H7 (cell line): ENCODE measurements around the gene TPRX1. TPM values are rescaled to one million over a fixed set of nuclear protein-coding genes. Genes with fewer than 3 reads are reported as not detected.
A peak's percentile ranks its signal among the peaks of the same experiment; 100 is the strongest.
"Not testable (repeated sequence)": the region's sequence is repeated elsewhere in the genome, so short reads cannot be mapped to it uniquely, and the experiment has no call there.

Source experiments
- DNase-seq: peaks from one replicate; pipeline ENCODE4 v3.0.0; 2012
- H3K27me3 ChIP-seq: 2 replicates; pipeline ENCODE4 v1.6.0; 2011; ENCODE audit warnings: mild to moderate bottlenecking, low read length; ENCODE audit not compliant: control insufficient read depth, insufficient read depth
- H3K36me3 ChIP-seq: replicated peaks from 2 replicates; pipeline ENCODE4 v1.5.1; 2011; ENCODE audit warnings: low read length; ENCODE audit not compliant: control insufficient read depth, insufficient read depth
- H3K4me3 ChIP-seq: 2 replicates; pipeline ENCODE4 v1.5.1; 2011; ENCODE audit warnings: low read depth, mild to moderate bottlenecking, control low read depth, low read length, moderate library complexity; ENCODE audit not compliant: insufficient read depth
- total RNA-seq: library from RNA; depleted of rRNA; stranded (reverse); fragments of >200 nt; shearing (Covaris generic); gene quantifications from 2 replicates; pipeline ENCODE4 v1.2.3, GENCODE V29; 2014

The TPRX1 gene
- total RNA-seq, 1 experiment from 2014 or later, result not detected

- not testable (repeated sequence) for H3K36me3 ChIP-seq, H3K27me3 ChIP-seq, DNase-seq, H3K4me3 ChIP-seq
Observed at GRCh38 chr19:47789811-47790210, 14.5 kb downstream of the TPRX1 start.

DNA sequence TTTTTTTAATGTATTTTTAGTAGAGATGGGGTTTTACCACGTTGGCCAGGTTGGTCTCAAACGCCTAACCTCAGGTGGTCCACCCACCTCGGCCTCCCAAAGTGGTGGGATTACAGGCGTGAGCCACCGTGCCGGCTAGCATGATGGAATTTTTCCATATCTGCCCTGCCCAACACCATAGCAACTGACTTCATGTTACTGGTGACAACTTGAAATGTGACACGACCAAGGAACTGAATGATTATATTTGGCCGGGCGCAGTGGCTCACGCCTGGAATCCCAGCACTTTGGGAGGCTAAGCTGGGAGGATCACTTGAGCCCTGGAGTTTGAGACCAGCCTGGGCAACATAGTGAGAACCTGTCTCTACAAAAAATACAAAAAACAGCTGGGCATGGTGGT lies 17.0 kb downstream of the TPRX1 start:
- DNase-seq, H3K4me3 ChIP-seq, H3K27me3 ChIP-seq: not testable (repeated sequence)
- H3K36me3 ChIP-seq, result peaks cover 12% of the 10 kb centered on the region

DNA sequence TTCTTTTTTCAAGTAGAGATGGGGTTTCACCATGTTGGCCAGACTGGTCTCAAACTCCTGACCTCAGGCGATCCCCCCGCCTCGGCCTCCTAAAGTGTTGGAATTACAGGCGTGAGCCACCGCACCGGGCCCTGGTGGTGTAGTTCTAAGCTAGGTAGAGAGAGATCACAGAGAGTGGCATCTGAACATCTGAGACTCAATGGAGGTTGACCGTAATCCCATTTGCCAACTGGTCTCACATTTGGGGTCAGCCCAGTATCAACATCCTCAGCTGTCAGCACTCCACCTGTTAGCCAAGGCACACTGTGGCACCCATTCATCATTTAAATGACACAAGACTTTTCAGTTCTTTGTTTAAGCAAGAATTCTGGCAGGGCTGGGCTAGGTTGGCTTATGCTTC lies 17.8 kb downstream of the TPRX1 start:
- H3K4me3 ChIP-seq, result no peak overlapping the region
- no peaks in the 10 kb centered on the region for H3K27me3 ChIP-seq
- DNase-seq, result no peak
- H3K36me3 ChIP-seq, result peaks cover 19% of the 10 kb centered on the region

- Histone ChIP-seq H3K36me3 (peaks cover 30% of the 10 kb centered on the region), H3K27me3 (no peaks in the 10 kb centered on the region), H3K4me3 (no peak overlapping the region)
- DNase-seq, result no peak
Observed at GRCh38 chr19:47781590-47782262, 22.6 kb downstream of the TPRX1 start.

- Histone ChIP-seq H3K4me3 (peak overlapping the region; percentile 10; the same call in 1 of the 2 replicates), H3K27me3 (no peaks in the 10 kb centered on the region), H3K36me3 (peaks cover 26% of the 10 kb centered on the region)
- DNase-seq, result no peak
Observed at GRCh38 chr19:47780215-47780551, 24.2 kb downstream of the TPRX1 start.

DNA sequence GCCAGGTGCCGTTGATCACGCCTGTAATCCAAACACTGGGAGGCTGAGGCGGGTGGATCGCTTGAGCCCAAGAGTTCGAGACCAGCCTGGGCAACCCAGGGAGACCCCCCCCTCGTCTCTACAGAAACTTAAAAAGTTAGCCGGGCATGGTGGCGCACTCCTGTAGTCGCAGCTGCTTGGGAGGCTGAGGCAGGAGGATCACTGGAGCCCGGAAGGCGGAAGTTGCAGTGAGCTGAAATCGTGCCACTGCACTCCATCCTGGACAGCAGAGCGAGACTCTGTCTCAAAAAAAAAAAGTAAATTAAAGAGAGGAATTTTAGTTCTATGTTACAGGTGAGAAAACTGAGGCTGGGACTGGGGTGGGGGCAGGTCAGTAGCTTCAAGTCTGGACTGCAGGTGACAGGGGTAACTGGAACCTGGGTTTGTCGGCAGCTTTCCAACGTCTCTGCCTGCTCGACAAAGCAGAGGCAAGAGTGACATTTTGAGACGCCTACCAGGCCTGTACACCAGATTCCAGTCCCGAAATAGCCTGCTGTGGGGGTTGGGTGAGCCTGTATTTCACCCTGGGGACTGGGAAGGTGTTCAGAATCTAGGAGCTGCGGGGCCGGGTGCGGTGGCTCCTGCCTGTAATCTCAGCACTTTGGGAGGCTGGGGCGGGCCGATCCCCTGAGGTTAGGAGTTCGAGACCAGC lies 24.7 kb downstream of the TPRX1 start:
- no peaks in the 10 kb centered on the region for H3K27me3 ChIP-seq
- peaks cover 25% of the 10 kb centered on the region for H3K36me3 ChIP-seq
- H3K4me3 ChIP-seq, result peak overlapping the region; percentile 88
- no peak for DNase-seq

DNA sequence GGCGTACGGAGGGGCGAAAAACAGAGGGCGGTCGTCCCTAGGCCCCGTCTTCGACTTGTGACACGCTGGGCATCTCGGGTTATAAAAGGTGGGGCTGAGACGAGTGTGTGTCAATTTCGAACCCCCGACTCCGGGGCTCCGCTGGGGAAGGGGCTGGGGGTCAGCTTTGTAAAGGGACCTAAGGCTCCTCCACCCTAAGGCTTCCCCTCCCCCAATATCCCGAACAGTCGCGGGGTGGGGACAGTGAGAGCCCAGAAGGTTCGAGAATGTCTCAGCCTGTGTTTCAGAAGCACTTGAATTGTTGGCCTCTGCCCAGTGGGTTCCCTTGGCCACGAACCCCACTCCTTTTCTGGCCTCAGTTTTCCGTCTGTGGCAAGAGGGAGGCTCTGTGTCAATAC lies 25.4 kb downstream of the TPRX1 start:
- Histone ChIP-seq H3K27me3 (no peaks in the 10 kb centered on the region), H3K4me3 (peak overlapping the region; percentile 88), H3K36me3 (peaks cover 23% of the 10 kb centered on the region)
- DNase-seq, result peak; percentile 67

- peak; percentile 96 for DNase-seq
- peaks cover 21% of the 10 kb centered on the region for H3K36me3 ChIP-seq
- H3K4me3 ChIP-seq, result peak within 1 kb of the TSS; percentile 88
- H3K27me3 ChIP-seq, result no peaks in the 10 kb centered on the region
Observed at GRCh38 chr19:47778049-47778953, 26.1 kb downstream of the TPRX1 start, which contains the start of gene SELENOW. TSS of gene SELENOW (plus strand) at chr19:47778703. CDS start at chr19:47778786, 83 bp downstream.

DNA sequence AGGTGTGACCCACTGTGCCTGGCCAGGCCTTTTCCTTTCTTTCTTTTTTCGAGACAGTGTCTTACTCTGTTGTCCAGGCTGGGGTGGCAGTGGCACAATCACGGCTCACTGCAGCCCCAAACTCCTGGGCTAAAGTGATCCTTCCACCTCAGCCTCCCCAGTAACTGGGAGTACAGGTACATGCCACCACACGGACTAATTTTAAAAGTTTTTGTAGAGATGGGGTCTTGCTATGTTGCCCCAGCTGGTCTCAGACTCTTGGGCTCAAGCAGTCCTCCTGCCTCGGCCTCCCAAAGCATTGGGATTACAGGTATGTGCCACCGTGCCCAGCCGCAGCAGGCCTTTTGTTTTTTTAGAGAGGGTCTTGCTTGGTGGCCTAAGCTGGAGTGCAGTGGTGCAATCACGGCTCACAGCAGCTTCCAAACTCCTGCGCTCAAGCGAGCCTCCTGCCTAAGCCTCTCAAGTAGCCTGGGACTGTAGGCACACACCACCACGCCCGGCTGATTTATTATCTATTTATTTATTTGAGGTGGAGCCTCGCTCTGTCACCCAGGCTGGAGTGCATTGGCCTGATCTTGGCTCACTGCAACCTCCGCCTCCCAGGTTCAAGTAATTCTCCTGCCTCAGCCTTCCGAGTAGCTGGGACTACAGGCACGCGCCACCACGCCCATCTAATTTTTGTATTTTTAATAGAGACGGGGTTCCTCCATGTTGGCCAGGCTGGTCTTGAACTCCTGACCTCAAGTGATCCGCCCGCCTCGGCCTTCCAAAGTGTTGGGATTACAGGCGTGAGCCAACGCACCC lies 26.9 kb downstream of the TPRX1 start:
- H3K27me3 ChIP-seq, DNase-seq: not testable (repeated sequence)
- Histone ChIP-seq H3K36me3 (peaks cover 18% of the 10 kb centered on the region), H3K4me3 (peak overlapping the region; percentile 88)

- no peak overlapping the region for H3K4me3 ChIP-seq
- peaks cover 11% of the 10 kb centered on the region for H3K36me3 ChIP-seq
- DNase-seq, result peak; percentile 49
- H3K27me3 ChIP-seq, result no peaks in the 10 kb centered on the region
Observed at GRCh38 chr19:47776568-47776967, 27.8 kb downstream of the TPRX1 start.

DNA sequence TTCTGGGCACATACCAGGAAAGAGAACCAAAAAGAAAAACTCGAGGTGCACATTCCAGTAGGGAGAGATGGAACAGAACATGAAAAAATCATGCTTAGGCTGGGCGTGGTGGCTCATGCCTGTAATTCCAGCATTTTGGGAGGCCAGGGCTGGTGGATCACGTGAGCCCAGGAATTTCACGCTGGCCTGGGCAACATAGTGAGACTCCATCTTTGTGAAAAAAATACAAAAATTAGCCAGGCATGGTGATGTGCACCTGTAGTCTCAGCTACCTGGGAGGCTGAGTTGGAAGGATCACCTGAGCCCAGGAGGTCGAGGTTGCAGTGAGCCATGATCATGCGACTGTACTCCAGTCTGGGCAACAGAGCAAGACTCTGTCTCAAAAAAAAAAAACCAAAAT lies 33.1 kb downstream of the TPRX1 start:
- H3K4me3 ChIP-seq, H3K27me3 ChIP-seq, H3K36me3 ChIP-seq, DNase-seq: not testable (repeated sequence)

DNA sequence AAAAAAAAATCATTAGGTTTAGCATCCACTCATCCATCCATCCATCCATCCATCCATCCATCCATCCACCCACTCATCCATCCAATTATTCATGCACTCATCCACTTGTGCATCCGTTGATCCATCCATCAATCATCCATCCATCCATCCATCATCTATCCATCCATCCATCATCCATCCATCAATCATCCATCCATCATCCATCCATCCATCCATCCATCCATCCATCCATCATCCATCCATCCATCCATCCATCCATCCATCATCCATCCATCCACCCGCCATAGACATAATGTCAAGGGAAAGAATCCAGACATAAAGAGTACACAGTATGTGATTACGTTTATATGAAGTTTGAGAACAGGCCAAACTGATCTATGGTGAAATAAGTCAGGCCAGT lies 34.8 kb downstream of the TPRX1 start:
- no peak for DNase-seq
- H3K4me3 ChIP-seq, result no peak overlapping the region
- no peaks in the 10 kb centered on the region for H3K27me3 ChIP-seq
- H3K36me3 ChIP-seq, result no peaks in the 10 kb centered on the region

DNA sequence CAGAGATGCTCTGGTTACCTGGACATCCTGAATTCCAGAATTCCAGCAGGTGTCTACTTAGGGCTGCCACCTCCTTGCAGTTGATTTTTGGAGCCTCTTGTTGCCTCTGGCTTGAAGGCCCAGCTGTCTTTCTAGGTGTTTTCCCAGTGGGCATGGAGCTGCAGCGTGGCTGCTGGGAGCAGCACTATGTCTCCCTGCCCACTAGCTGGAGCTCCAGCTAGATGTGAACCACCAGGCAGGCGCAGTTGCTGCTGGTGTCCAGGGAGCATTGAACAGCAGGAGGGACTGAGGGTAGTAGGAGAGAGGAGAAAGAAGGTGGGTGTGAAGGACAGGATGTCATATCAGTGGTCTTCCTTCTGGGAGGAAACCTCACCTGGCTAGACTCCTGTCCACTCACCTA lies 35.7 kb downstream of the TPRX1 start:
- Histone ChIP-seq H3K36me3 (no peaks in the 10 kb centered on the region), H3K27me3 (no peaks in the 10 kb centered on the region), H3K4me3 (no peak overlapping the region)
- DNase-seq, result no peak

DNA sequence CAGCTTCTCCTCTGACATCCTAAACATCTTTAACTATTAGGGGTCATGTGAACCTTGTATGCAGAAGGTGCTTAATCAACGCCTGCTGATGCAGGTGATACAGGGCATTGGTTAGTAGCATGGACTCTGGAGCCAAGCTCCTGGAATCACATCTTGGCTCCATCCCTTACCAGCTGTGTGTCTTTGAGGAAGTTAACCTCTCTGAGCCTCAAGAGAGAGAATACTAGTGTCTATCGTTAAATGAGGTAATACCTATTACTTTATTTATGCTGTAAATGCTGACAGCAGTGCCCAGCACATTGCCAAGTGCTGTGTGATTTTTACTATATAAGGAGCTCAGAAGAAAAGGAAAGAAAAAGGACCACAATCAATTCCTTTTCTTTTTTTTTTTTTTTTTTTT lies 37.0 kb downstream of the TPRX1 start:
- no peaks in the 10 kb centered on the region for H3K36me3 ChIP-seq
- H3K27me3 ChIP-seq, result no peaks in the 10 kb centered on the region
- DNase-seq, result no peak
- H3K4me3 ChIP-seq, result no peak overlapping the region
